ENCODE measurements around the gene C10orf53. TPM values are rescaled to one million over a fixed set of nuclear protein-coding genes. Genes with fewer than 3 reads are reported as not detected.

The C10orf53 gene
- total and polyA plus RNA-seq, 10 of the 15 experiments (the other 5 are each of a cell fraction or from before 2014, with no cell fraction given) = not detected

- TF ChIP-seq MAX (IDR thresholded peaks at IDR 0.05; ENCODE audit: low read depth, low read length) (no peak), PML (IDR thresholded peaks at IDR 0.05; ENCODE audit: low read length) (no peak), CBFB (IDR thresholded peaks at IDR 0.05; ENCODE audit: low read depth) (no peak)
Measured at GRCh38 chr10:49746626-49747302, 67.3 kb downstream of the C10orf53 start (continued).

Other genes with a start within 250 kb of the C10orf53 start
- gene ERCC6, start 140.5 kb upstream of the C10orf53 start, total RNA-seq (2014; rRNA removed) = 6.8 and 8.4 TPM in 2 replicates
- gene ERCC6, start 140.5 kb upstream of the C10orf53 start, total RNA-seq (2014; rRNA removed; fragmentation: Illumina TruSeq; extraction: Trizol) = 9.6 and 11.4 TPM in 2 replicates
- gene ERCC6, start 140.5 kb upstream of the C10orf53 start, total RNA-seq (2021) = 15.0 and 15.6 TPM in 2 replicates
- gene ERCC6, start 140.5 kb upstream of the C10orf53 start, polyA plus RNA-seq (2011; rRNA removed) = 11.8 and 16.2 TPM in 2 replicates
- gene ERCC6, start 140.5 kb upstream of the C10orf53 start, polyA plus RNA-seq (2014; fragmentation: Illumina TruSeq; extraction: Trizol) = 7.9 and 9.2 TPM in 2 replicates
- 1 to 10 TPM; 4.3 to 6.6 TPM for gene ERCC6, start 140.5 kb upstream of the C10orf53 start, polyA plus RNA-seq (2014; fragmentation: Nextera tagmentation; extraction: Ambion mirVana)
- 4.9 and 6.1 TPM in 2 replicates for gene ERCC6, start 140.5 kb upstream of the C10orf53 start, polyA plus RNA-seq (2014; rRNA removed)
- gene ERCC6, start 140.5 kb upstream of the C10orf53 start, polyA plus RNA-seq (2016; fragmentation: Nextera tagmentation; extraction: Ambion mirVana) = 1 to 10 TPM; 7.8 to 9.8 TPM
- not detected in 2 replicates for gene SLC18A3, start 69.3 kb upstream of the C10orf53 start, total RNA-seq (2014; rRNA removed)
- not detected in 2 replicates for gene SLC18A3, start 69.3 kb upstream of the C10orf53 start, total RNA-seq (2014; rRNA removed; fragmentation: Illumina TruSeq; extraction: Trizol)
- gene SLC18A3, start 69.3 kb upstream of the C10orf53 start, total RNA-seq (2021) = not detected in 2 replicates
- gene SLC18A3, start 69.3 kb upstream of the C10orf53 start, polyA plus RNA-seq (2011; rRNA removed) = not detected in 2 replicates
- not detected in 2 replicates for gene SLC18A3, start 69.3 kb upstream of the C10orf53 start, polyA plus RNA-seq (2014; fragmentation: Illumina TruSeq; extraction: Trizol)
- gene SLC18A3, start 69.3 kb upstream of the C10orf53 start, polyA plus RNA-seq (2014; fragmentation: Nextera tagmentation; extraction: Ambion mirVana) = not detected
- not detected in 2 replicates for gene SLC18A3, start 69.3 kb upstream of the C10orf53 start, polyA plus RNA-seq (2014; rRNA removed)
- gene SLC18A3, start 69.3 kb upstream of the C10orf53 start, polyA plus RNA-seq (2016; fragmentation: Nextera tagmentation; extraction: Ambion mirVana) = not detected
- gene CHAT, start 65.6 kb upstream of the C10orf53 start, total RNA-seq (2014; rRNA removed) = not detected in 2 replicates
- gene CHAT, start 65.6 kb upstream of the C10orf53 start, total RNA-seq (2014; rRNA removed; fragmentation: Illumina TruSeq; extraction: Trizol) = not detected in 2 replicates
- gene CHAT, start 65.6 kb upstream of the C10orf53 start, total RNA-seq (2021) = not detected in 2 replicates
- not detected in 2 replicates for gene CHAT, start 65.6 kb upstream of the C10orf53 start, polyA plus RNA-seq (2011; rRNA removed)
- gene CHAT, start 65.6 kb upstream of the C10orf53 start, polyA plus RNA-seq (2014; fragmentation: Illumina TruSeq; extraction: Trizol) = not detected in 2 replicates
- gene CHAT, start 65.6 kb upstream of the C10orf53 start, polyA plus RNA-seq (2014; fragmentation: Nextera tagmentation; extraction: Ambion mirVana) = not detected
- gene CHAT, start 65.6 kb upstream of the C10orf53 start, polyA plus RNA-seq (2014; rRNA removed) = not detected in 2 replicates
- gene CHAT, start 65.6 kb upstream of the C10orf53 start, polyA plus RNA-seq (2016; fragmentation: Nextera tagmentation; extraction: Ambion mirVana) = not detected
- 0.16 and 0.68 TPM in 2 replicates for gene OGDHL, start 82.7 kb downstream of the C10orf53 start, total RNA-seq (2014; rRNA removed)
- 0.14 and 0.27 TPM in 2 replicates for gene OGDHL, start 82.7 kb downstream of the C10orf53 start, total RNA-seq (2014; rRNA removed; fragmentation: Illumina TruSeq; extraction: Trizol)
- 0.51 and 0.67 TPM in 2 replicates for gene OGDHL, start 82.7 kb downstream of the C10orf53 start, total RNA-seq (2021)
- 6.6 and 13.3 TPM in 2 replicates for gene OGDHL, start 82.7 kb downstream of the C10orf53 start, polyA plus RNA-seq (2011; rRNA removed)
- gene OGDHL, start 82.7 kb downstream of the C10orf53 start, polyA plus RNA-seq (2014; fragmentation: Illumina TruSeq; extraction: Trizol) = 0.24 TPM in 1 of 2 replicates, not detected in the other
- gene OGDHL, start 82.7 kb downstream of the C10orf53 start, polyA plus RNA-seq (2014; fragmentation: Nextera tagmentation; extraction: Ambion mirVana) = under 1 TPM; 0.02 TPM
- gene OGDHL, start 82.7 kb downstream of the C10orf53 start, polyA plus RNA-seq (2014; rRNA removed) = 0.27 and 0.52 TPM in 2 replicates
- gene OGDHL, start 82.7 kb downstream of the C10orf53 start, polyA plus RNA-seq (2016; fragmentation: Nextera tagmentation; extraction: Ambion mirVana) = under 1 TPM; 0.42 to 0.46 TPM

All from GM12878 (cell line).